GM19467 (cell line): ENCODE data around the gene TAAR2.
"Not testable (repeated sequence)": the region's sequence is repeated elsewhere in the genome, so short reads cannot be mapped to it uniquely, and the experiment has no call there.

ENCODE experiments used
- ATAC-seq: cut with Tn5 transposase; IDR thresholded peaks from one replicate; pipeline ENCODE4 v1.9.1; 2021; ENCODE audit warnings: mild to moderate bottlenecking, moderate library complexity; ENCODE audit not compliant: unreplicated experiment

TAAR2 gene

GRCh38 chr6:132614554-132614953 is 9.5 kb downstream of the TAAR2 start:
- ATAC-seq: peak; percentile 52

GRCh38 chr6:132612449-132613108 is 11.5 kb downstream of the TAAR2 start:
- ATAC-seq: no peak

GRCh38 chr6:132611616-132612015 is 12.5 kb downstream of the TAAR2 start:
- ATAC-seq: no peak

- ATAC-seq: peak; percentile 74
These were observed 16.4 kb downstream of the TAAR2 start for GRCh38 chr6:132607544-132608233.

- no peak for ATAC-seq
These were observed 19.4 kb downstream of the TAAR2 start for GRCh38 chr6:132604635-132605152.

- ATAC-seq: not testable (repeated sequence)
These were observed 23.2 kb downstream of the TAAR2 start for GRCh38 chr6:132600900-132601299.

- ATAC-seq: peak; percentile 73
These were observed 25.6 kb downstream of the TAAR2 start for GRCh38 chr6:132598473-132598872.

GRCh38 chr6:132596201-132596600 is 27.9 kb downstream of the TAAR2 start:
- no peak for ATAC-seq

- ATAC-seq: no peak
These were observed 31.2 kb downstream of the TAAR2 start for GRCh38 chr6:132592855-132593254.

GRCh38 chr6:132590362-132590761 is 33.7 kb downstream of the TAAR2 start:
- no peak for ATAC-seq

- ATAC-seq: no peak
These were observed 34.6 kb downstream of the TAAR2 start, which contains the start of gene TAAR5 for GRCh38 chr6:132589454-132589853. TSS of gene TAAR5 (minus strand) at chr6:132589741. CDS start at chr6:132589686, 55 bp downstream.

GRCh38 chr6:132587424-132587823 is 36.7 kb downstream of the TAAR2 start:
- no peak for ATAC-seq

- ATAC-seq: no peak
These were observed 39.4 kb downstream of the TAAR2 start for GRCh38 chr6:132584698-132585097.

GRCh38 chr6:132571774-132572173 is 52.3 kb downstream of the TAAR2 start:
- no peak for ATAC-seq

- no peak for ATAC-seq
These were observed 53.8 kb downstream of the TAAR2 start, which contains the start of gene TAAR6 for GRCh38 chr6:132570221-132570777. TSS of gene TAAR6 (plus strand) at chr6:132570322. CDS start at chr6:132570322, 0 bp downstream.

- no peak for ATAC-seq
These were observed 54.9 kb downstream of the TAAR2 start for GRCh38 chr6:132569170-132569569.

GRCh38 chr6:132568611-132569010 is 55.5 kb downstream of the TAAR2 start:
- no peak for ATAC-seq

- no peak for ATAC-seq
These were observed 56.5 kb downstream of the TAAR2 start for GRCh38 chr6:132567566-132567965.
